K562 (cell line): ENCODE measurements around the gene AP3S1. TPM values are rescaled to one million over a fixed set of nuclear protein-coding genes. Genes with fewer than 3 reads are reported as not detected.

Experiments used
- ATAC-seq: fragments of 200-7000 bp; cut with Tn5 transposase; 3 replicates; pipeline ENCODE4 v1.9.1; 2020; ENCODE audit warnings: moderate library complexity
- BruUV-seq: library from RNA; stranded (reverse); fragments of 400-500 nt; replicated peaks from 2 replicates; lab custom pipeline; 2021; lab: Mats Ljungman, UMichigan
- CTCF ChIA-PET: fragments of 300-600 bp; formaldehyde crosslinking; extraction: SDS; loops from one replicate; lab custom pipeline; 2021; ENCODE audit warnings: low intra/inter-chr PET ratio; lab: Yijun Ruan, JAX
- POLR2A ChIA-PET: fragments of 300-600, 350-650 bp; sonication (Branson Sonifier 250); formaldehyde crosslinking; extraction: SDS; loops from one replicate; lab custom pipeline; 2021; ENCODE audit warnings: antibody characterized with exemption, inconsistent platforms; lab: Yijun Ruan, JAX
- DNase-seq, 4 experiments: peaks; one replicate each; pipeline versions ENCODE4 v3.0.0 to v3.0.0-alpha.2; 2011 to 2018; ENCODE audit warnings: low spot score in 3 of 4, mixed read lengths in 3 of 4; ENCODE audit errors: extremely low read depth in 1 of 4
- FAIRE-seq: peaks from 2 replicates; lab custom pipeline; 2011; peaks lifted over from hg19 to GRCh38; lab: Jason Lieb, UNC
- H2AFZ ChIP-seq: 2 replicates; pipeline ENCODE4 v1.6.0; 2011; ENCODE audit warnings: low read depth, low read length, control low read depth, inconsistent platforms
- H3K27ac ChIP-seq: fragments of 200-600 bp; 3 replicates; pipeline ENCODE4 v1.8.0; 2011; ENCODE audit warnings: low read depth, mild to moderate bottlenecking, control low read depth, inconsistent platforms, low read length, moderate library complexity, mixed read lengths; ENCODE audit errors: extremely low read depth
- H3K27me3 ChIP-seq, 2 experiments: fragments of 300-600 bp in 1 of 2; 2 replicates in 1 of 2; 3 replicates in 1 of 2; pipeline versions ENCODE4 v1.6.0 to v1.8.0; 2011; ENCODE audit warnings: inconsistent platforms in 2 of 2, low read length in 2 of 2, mild to moderate bottlenecking in 1 of 2, mixed read lengths in 1 of 2, moderate library complexity in 1 of 2; ENCODE audit not compliant: control insufficient read depth in 2 of 2, insufficient read depth in 2 of 2
- H3K36me3 ChIP-seq: fragments of 300-600 bp; 3 replicates; pipeline ENCODE4 v1.8.0; 2011; ENCODE audit warnings: mild to moderate bottlenecking, low read length, inconsistent platforms; ENCODE audit not compliant: control insufficient read depth, insufficient read depth
- H3K4me1 ChIP-seq, 2 experiments: fragments of 200-600 bp in 1 of 2; replicated peaks in 1 of 2; 2 replicates in 1 of 2; 3 replicates in 1 of 2; pipeline versions ENCODE4 v1.5.1 to v1.8.0; 2011; ENCODE audit warnings: inconsistent platforms in 2 of 2, low read length in 2 of 2, mild to moderate bottlenecking in 1 of 2, mixed read lengths in 1 of 2, moderate library complexity in 1 of 2; ENCODE audit not compliant: control insufficient read depth in 2 of 2, insufficient read depth in 2 of 2
- H3K4me2 ChIP-seq: 2 replicates; pipeline ENCODE4 v1.6.1; 2011; ENCODE audit warnings: low read length, control low read depth, inconsistent platforms, mixed read lengths; ENCODE audit not compliant: insufficient read depth
- H3K4me3 ChIP-seq: fragments of 200-600 bp; sonication (generic), shearing (Covaris generic); 2 replicates; pipeline ENCODE4 v1.5.1; 2016; ENCODE audit warnings: control low read depth, inconsistent platforms
- H3K79me2 ChIP-seq: fragments of 200-600 bp; 3 replicates; pipeline ENCODE4 v1.8.0; 2011; ENCODE audit warnings: low read length, inconsistent platforms; ENCODE audit not compliant: control insufficient read depth, insufficient read depth
- H3K9ac ChIP-seq, 2 experiments: 2 replicates each; pipeline versions ENCODE4 v1.6.0 to v1.6.1; 2011; ENCODE audit warnings: low read depth in 2 of 2, low read length in 2 of 2, control low read depth in 1 of 2, inconsistent platforms in 1 of 2, mild to moderate bottlenecking in 1 of 2, mixed read lengths in 1 of 2; ENCODE audit not compliant: insufficient read depth in 1 of 2
- H3K9me1 ChIP-seq: one replicate; pipeline ENCODE4 v1.6.0; 2011; ENCODE audit warnings: inconsistent platforms, mild to moderate bottlenecking, low read length, moderate library complexity; ENCODE audit not compliant: control insufficient read depth, insufficient read depth
- H3K9me3 ChIP-seq: replicated peaks from 2 replicates; pipeline ENCODE4 v1.5.1; 2011; ENCODE audit warnings: low read depth, low read length, inconsistent platforms; ENCODE audit not compliant: control insufficient read depth, insufficient read depth
- H4K20me1 ChIP-seq: replicated peaks from 2 replicates; pipeline ENCODE4 v1.6.1; 2011; ENCODE audit warnings: low read length, inconsistent platforms, mixed read lengths; ENCODE audit not compliant: control insufficient read depth, insufficient read depth
- CREBBP ChIP-seq: IDR thresholded peaks from one replicate; pipeline ENCODE4 v1.6.1; 2012; ENCODE audit warnings: low read depth, mild to moderate bottlenecking, control low read depth, inconsistent platforms, low read length
- ESRRA ChIP-seq: fragments of 450-650 bp; IDR thresholded peaks from 2 replicates; pipeline ENCODE4 v1.6.1; 2014; ENCODE audit warnings: low read depth, mild to moderate bottlenecking, moderate library complexity, borderline replicate concordance
- GTF2F1 ChIP-seq: IDR thresholded peaks from 2 replicates; pipeline ENCODE4 v1.6.1; 2011; ENCODE audit warnings: low read depth, low read length, improper control_type of control experiment
- JUNB ChIP-seq: fragments of 450-650 bp; formaldehyde crosslinking; conservative IDR thresholded peaks from 2 replicates; pipeline ENCODE4 v1.4.0; 2020; ENCODE audit warnings: mild to moderate bottlenecking
- NFIC ChIP-seq: fragments of 450-650 bp; IDR thresholded peaks from 2 replicates; pipeline ENCODE4 v1.6.1; 2017; ENCODE audit warnings: mild to moderate bottlenecking, inconsistent platforms
- NR2C2 ChIP-seq, 2 experiments: fragments of 200-800 bp in 1 of 2; sonication (Bioruptor generic) in 1 of 2; sonication (generic) in 1 of 2; formaldehyde crosslinking in 1 of 2; IDR thresholded peaks; 2 replicates each; pipeline versions ENCODE4 v1.6.1 to v1.8.0; 2016 to 2022; ENCODE audit warnings: mild to moderate bottlenecking in 1 of 2, missing compliant biosample characterization in 1 of 2, missing genetic modification characterization in 1 of 2, missing genetic modification reagents in 1 of 2
- ZKSCAN3 ChIP-seq: fragments of 250-450 bp; sonication (Bioruptor Pico); IDR thresholded peaks from 2 replicates; pipeline ENCODE4 v1.4.0; 2020
- WGBS: fragments of 100-300 bp; shearing (Covaris generic); methylation state at CpG from one replicate; pipeline ENCODE4 v1.1.6; 2016; ENCODE audit warnings: low coverage, mixed read lengths; ENCODE audit not compliant: insufficient coverage; ENCODE audit errors: missing lambda C conversion rate; 5-methylcytosine and 5-hydroxymethylcytosine counted together
- in situ Hi-C: fragments of 300-500 bp; cut with MboI; formaldehyde crosslinking; loops from 4 replicates; pipeline ENCODE4 v1.15.0; 2018; ENCODE audit warnings: inconsistent platforms, mixed read lengths
- intact Hi-C: fragments of 100-400 bp; cut with micrococcal nuclease; formaldehyde crosslinking; loops from 2 replicates; pipeline ENCODE4 v1.14.2; 2022
- polyA plus RNA-seq, 8 experiments: library from polyadenylated mRNA; depleted of rRNA in 4 of 8; stranded (reverse) in 5 of 8; unstranded in 3 of 8; fragments of >200 nt; fragmentation: Nextera tagmentation in 2 of 8; fragmentation: Illumina TruSeq in 1 of 8; extraction: Ambion mirVana in 2 of 8; extraction: Trizol in 1 of 8; gene quantifications; 2 replicates each; pipeline versions ENCODE4 v1.2.1 to v1.2.3, GENCODE V29; 2011 to 2014; ENCODE audit warnings: inconsistent platforms in 1 of 8, missing spikeins in 1 of 8
- total RNA-seq, 7 experiments: library from RNA; depleted of rRNA in 6 of 7; stranded (reverse); fragments of >200 nt in 6 of 7; fragmentation: Illumina TruSeq in 2 of 7; extraction: Trizol in 2 of 7; gene quantifications; 2 replicates each; pipeline versions ENCODE4 v1.2.1 to v1.2.3, GENCODE V29; 2011 to 2021; ENCODE audit warnings: low replicate concordance in 1 of 7
- TF ChIP-seq, protein P1 (sequence below), 2 experiments: IDR thresholded peaks in 1 of 2; conservative IDR thresholded peaks in 1 of 2; 2 replicates each; pipeline ENCODE4 v1.6.1; 2016; ENCODE audit warnings: low read depth in 2 of 2, mild to moderate bottlenecking in 1 of 2, missing compliant biosample characterization in 1 of 2, missing genetic modification characterization in 1 of 2, moderate library complexity in 1 of 2
- TF ChIP-seq, protein P2 (sequence below): fragments of 250-450 bp; sonication (Bioruptor Pico); IDR thresholded peaks from 2 replicates; pipeline ENCODE4 v1.9.0; 2021; ENCODE audit warnings: mild to moderate bottlenecking

AP3S1 gene
- total and polyA plus RNA-seq, 9 of the 15 experiments (the other 6 are each of a cell fraction or from before 2014, with no cell fraction given) = 46.1 to 106 (median 67.3) TPM

DNA sequence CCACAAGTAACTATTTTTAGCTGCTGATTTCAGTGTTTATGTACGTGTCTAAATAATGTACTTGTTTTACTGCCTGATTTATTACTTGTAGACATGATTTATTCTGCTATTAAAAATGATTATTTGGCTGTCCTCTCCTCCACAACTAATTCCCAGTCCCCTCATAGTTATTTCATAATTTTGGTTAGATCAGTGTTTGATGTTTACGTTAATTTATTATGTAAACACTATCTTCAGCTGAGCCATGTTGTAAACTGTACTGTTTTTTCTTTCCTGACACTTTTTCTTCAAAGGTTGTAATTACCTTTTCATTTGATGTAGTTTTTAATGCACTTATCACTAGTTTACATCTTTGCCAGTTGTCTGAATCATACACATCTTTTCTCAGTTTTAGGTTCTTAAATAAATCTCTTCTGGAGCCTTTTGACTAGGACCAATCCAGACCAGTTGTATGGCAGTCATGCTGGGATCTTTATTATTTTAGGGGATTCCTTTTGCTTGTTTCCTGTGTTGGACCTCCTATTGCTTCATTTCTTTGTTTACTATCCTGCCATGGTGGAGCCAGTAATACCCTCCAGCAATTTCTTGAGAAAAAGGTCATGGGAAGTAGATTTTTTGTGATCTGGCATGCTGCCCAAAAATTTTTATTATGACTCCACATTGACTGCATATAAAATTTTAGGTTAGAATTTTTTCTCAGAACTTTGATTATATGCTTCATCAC lies 16.1 kb downstream of the AP3S1 start (continued):
- TF ChIP-seq, protein P1, sequence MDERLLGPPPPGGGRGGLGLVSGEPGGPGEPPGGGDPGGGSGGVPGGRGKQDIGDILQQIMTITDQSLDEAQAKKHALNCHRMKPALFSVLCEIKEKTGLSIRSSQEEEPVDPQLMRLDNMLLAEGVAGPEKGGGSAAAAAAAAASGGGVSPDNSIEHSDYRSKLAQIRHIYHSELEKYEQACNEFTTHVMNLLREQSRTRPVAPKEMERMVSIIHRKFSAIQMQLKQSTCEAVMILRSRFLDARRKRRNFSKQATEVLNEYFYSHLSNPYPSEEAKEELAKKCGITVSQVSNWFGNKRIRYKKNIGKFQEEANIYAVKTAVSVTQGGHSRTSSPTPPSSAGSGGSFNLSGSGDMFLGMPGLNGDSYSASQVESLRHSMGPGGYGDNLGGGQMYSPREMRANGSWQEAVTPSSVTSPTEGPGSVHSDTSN (CRISPR knock-in tag; IDR thresholded peaks at IDR 0.05; ENCODE audit: low read depth) = no peak
- TF ChIP-seq, protein P1 (tag; conservative IDR thresholded peaks at IDR 0.05; ENCODE audit: low read depth) = 0 out of 2 replicates have a peak, but pooled peaks have one; percentile 26
- peak; percentile 77 for TF ChIP-seq NFIC

DNA sequence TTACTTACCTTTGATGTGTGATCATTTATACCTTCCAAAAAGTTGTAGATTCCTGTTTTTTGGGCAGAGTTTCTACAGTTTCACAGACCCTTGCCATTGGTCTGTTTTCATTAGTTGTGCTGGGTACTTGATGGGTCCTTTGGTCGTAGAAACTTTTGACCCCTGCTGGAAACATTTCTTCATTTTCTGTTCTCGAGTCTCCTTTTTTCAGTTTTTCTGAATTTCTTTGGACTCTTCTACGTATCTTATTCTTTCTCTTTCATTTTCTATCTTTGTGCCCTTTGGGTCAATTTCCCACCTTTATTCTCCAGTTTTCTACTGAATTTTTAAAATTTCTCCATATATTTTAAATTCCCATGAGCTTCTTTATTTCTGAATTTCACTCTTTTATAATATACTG lies 16.7 kb downstream of the AP3S1 start:
- no peak overlapping the region for H3K4me3 ChIP-seq
- no peak overlapping the region for H3K27ac ChIP-seq
- H3K27me3 ChIP-seq = no peaks in the 10 kb centered on the region
- H3K36me3 ChIP-seq = no peaks in the 10 kb centered on the region
- H3K4me2 ChIP-seq = no peak overlapping the region
- ChIA-PET POLR2A (interaction anchor here (1.0 kb wide), 1 partner anchor 11 kb away, joined by 4 read pairs; no protein-coding TSS in a partner anchor), CTCF (no interaction called here)
- peaks cover 35% of the 10 kb centered on the region for H3K79me2 ChIP-seq
- no TSS peak for BruUV-seq
- in situ Hi-C loops = no loop called here
- H3K9me1 ChIP-seq = no peaks in the 10 kb centered on the region
- no peak overlapping the region for H3K9ac ChIP-seq
- 0 out of 2 replicates have a peak, but pooled peaks cover 2% of the 10 kb centered on the region for H3K9me3 ChIP-seq
- intact Hi-C loops = no loop called here
- H4K20me1 ChIP-seq = no peaks in the 10 kb centered on the region
- 87% methylated on average over 3 of the region's 3 CpGs for WGBS
- H3K4me1 ChIP-seq = no peaks in the 10 kb centered on the region
- TF ChIP-seq ESRRA (no peak), JUNB (CRISPR knock-in tag) (no peak), NR2C2 (CRISPR knock-in tag; IDR thresholded peaks at IDR 0.05) (no peak), NR2C2 (tag; IDR thresholded peaks at IDR 0.05) (no peak), ZKSCAN3 (CRISPR knock-in tag) (no peak), CREBBP (no peak), GTF2F1 (no peak)
- TF ChIP-seq, protein P2, sequence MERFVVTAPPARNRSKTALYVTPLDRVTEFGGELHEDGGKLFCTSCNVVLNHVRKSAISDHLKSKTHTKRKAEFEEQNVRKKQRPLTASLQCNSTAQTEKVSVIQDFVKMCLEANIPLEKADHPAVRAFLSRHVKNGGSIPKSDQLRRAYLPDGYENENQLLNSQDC = no peak
- no peak for ATAC-seq
- no peak for FAIRE-seq
- no peak for DNase-seq
- H2AFZ ChIP-seq = no peak overlapping the region
